HG03039 (cell line): Measurements from ENCODE around the gene MCFD2.

Experiments used
- ATAC-seq: cut with Tn5 transposase; IDR thresholded peaks from one replicate; pipeline ENCODE4 v1.9.1; 2021; ENCODE audit warnings: mild to moderate bottlenecking, moderate library complexity; ENCODE audit not compliant: unreplicated experiment

The MCFD2 gene

GRCh38 chr2:46939626-46940359 lies 24.2 kb upstream of the MCFD2 start:
- ATAC-seq: no peak

GRCh38 chr2:46937471-46937901 lies 21.9 kb upstream of the MCFD2 start:
- ATAC-seq: no peak

- ATAC-seq: no peak
Measured at GRCh38 chr2:46936566-46936965, 21.0 kb upstream of the MCFD2 start.

DNA sequence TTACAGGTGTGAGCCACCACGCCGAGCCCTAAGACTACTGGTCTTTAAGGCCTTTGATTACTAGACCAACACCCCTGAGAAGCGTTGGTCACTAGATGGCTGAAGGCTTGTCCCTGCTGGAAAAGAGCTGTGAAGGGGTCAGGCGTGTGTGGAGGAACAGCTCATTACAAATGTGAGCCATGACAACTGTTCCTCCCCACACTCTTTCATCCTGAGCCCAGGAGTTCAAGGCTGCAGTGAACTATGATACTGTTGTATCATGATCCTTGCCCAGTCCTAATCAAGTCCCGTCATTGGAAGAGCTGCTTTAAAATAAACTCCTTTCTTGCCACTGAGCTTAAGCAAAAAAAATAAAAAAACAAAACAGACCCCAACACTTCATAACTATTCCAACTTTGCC lies 19.5 kb upstream of the MCFD2 start:
- no peak for ATAC-seq

DNA sequence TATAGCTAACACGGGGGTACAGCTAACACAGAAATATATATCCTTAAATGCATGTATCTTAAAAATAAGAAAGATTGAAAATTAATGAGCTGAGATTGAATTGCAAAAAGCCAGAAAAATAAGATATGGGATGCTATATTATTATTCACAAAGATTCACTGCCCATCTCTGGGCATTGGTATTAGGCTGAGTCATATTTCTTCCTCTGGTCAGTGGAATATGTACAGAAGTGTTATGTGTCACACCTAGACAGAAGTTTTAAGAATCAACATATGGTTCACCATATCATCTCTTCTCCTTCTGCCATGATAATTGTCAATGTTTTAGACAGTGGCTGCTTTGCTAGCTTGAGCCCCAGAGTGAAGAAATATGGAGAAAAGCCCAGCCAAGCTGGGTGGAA lies 14.0 kb upstream of the MCFD2 start:
- no peak for ATAC-seq

DNA sequence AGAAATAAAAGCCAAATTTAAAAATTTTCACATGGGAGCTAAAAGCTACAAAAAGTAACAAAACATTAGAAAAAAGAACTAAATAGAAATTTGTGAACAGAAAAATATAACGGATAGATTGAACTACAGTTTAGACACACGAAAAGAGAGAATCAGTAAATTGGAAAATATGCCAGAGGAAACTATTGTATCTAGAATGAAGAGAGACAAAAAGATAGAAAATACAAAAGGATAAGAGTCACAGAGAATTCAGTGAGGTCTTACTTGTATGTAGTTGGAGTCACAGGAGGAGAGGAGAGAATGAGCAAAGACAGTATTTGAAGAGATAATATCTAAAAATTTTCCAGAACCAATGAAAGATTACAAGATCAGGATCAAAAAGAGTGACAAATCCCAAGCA lies 11.3 kb upstream of the MCFD2 start:
- ATAC-seq: no peak

GRCh38 chr2:46925474-46926351 lies 10.1 kb upstream of the MCFD2 start:
- ATAC-seq: no peak

DNA sequence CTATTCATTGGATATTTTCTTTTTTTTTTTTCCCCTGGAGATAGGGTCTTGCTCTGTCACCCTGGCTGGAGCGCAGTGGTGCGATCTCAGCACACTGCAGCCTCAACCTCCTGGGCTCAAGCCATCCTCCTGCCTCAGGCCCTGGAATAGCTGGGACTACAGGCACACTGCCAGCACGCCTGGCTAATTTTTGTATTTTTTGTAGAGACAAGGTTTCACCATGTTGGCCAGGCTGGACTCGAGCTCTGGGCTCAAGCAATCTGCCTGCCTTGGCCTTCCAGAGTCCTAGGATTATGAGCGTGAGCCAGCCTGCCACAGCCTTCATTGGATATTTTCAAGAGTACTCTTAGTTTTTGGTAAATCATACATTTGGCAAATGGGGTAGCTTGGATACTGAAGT lies 9.0 kb upstream of the MCFD2 start:
- ATAC-seq: no peak

DNA sequence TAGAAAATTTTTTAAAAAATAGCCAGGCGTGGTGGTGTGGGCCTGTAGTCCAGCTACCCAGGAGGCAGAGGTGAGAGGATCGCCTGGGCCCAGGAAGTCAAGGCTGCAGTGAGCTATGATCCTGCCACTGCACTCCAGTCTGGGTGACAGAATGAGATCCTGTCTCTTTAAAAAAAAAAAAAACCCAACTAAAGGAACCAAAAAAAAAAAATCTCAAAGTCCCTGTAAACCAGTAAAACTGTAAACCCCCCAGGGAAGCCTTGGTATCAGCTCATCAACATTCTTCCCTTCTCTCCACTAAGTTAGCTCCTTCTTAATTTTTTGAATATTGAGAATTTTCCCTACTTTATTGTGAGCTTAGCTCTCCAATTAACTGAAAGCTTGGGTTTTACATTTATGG lies 8.4 kb upstream of the MCFD2 start:
- ATAC-seq: no peak

DNA sequence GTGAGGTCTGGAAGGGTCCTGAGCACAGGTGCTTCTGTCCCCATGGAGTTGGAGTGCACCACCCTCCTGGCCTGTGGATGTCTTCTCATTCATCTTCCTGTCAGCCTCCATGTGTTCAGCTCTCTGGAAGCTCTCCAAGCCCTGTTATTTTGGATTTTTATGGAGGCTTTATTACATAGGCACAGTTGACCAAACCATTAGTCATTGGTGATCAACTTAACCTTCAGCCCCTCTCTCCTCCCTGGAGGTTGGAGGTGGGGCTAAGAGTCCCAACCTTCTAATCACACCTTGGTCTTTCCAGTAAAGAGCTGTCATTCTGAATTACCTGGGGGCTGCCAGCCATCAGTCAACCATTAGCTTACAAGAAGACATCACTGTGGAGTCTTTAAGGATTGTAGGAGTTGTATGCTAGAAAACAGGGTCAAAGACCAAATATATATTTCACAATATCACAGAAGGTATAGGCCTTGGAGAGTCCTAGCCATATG lies 7.5 kb upstream of the MCFD2 start:
- ATAC-seq: no peak

- ATAC-seq: no peak
Measured at GRCh38 chr2:46922606-46923005, 7.0 kb upstream of the MCFD2 start.

DNA sequence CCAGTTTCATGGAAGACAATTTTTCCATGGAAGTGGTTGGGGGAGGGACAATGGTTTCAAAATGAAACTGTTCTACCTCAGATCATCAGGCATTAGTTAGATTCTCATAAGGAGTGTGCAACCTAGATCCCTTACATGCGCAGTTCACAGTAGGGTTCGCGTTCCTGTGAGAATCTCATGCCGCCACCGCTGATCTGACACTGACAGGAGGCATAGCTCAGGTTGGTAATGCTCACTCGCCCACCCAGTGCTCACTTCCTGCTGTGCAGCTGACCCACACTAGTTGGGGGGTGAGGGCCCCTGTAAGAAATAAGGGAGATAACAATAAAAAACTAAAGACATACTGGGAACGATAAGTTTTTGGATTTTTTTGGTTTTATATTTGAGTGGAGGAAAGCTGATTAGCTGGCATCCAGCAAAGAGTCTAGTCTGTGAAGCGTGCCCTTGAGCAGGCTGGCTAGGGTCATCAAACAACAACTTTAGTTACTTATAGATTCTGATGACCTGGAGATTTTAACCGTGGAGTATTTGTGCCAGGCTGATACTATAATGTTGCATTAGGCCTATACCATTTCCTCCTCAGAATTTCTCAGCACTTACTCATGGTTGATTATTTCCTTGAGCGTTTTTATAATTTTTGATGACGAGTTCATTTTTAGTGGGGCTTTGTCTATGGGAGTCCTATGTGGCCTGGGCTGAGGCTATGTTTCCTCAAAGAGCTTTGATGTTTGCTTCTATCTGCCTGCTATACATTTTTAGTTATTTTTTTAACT lies 6.3 kb upstream of the MCFD2 start:
- no peak for ATAC-seq

GRCh38 chr2:46917628-46918027 lies 2.0 kb upstream of the MCFD2 start:
- no peak for ATAC-seq

DNA sequence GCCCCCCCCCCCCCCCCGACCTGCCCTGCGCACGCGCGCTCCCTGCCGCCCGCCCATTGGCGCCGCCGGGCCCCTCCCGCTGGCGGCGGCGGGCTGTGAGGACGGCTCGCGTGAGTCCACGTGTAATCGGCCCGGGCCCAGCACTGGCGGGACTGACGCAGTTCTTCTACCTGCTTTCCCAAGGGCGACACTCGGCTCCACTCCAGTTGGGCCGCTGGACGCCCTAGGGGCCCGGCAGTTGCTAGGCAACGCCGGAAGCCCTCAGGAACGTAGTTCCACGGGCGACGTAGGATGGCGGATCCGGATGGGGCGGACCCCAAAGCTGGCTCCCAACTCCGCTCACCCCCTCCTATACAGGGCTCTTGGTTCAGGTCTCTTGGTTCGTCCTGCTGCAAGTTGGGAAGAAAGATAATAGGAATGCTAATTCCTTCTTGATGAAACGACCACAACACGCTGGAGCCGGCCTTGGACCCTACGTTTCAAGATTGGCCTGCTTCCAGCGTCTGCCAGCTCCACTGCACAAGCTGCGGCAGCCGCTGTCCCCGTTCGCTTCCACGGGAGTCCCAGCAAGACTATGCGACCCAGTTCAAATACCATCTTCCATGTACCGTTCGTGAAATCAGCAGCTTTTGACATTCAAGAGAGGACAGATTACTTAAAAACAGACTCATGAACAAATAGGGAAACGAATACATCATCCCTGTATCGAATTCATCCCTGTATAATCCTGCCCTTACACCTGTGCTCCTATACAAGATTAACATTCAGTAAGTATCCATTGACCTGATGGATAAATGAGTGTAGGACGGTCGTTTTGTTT lies 415 bp upstream of the MCFD2 start:
- peak; percentile 79 for ATAC-seq

- no peak for ATAC-seq
Measured at GRCh38 chr2:46914578-46915230, 902 bp downstream of the MCFD2 start.

GRCh38 chr2:46913471-46914381 lies 1.9 kb downstream of the MCFD2 start:
- no peak for ATAC-seq

DNA sequence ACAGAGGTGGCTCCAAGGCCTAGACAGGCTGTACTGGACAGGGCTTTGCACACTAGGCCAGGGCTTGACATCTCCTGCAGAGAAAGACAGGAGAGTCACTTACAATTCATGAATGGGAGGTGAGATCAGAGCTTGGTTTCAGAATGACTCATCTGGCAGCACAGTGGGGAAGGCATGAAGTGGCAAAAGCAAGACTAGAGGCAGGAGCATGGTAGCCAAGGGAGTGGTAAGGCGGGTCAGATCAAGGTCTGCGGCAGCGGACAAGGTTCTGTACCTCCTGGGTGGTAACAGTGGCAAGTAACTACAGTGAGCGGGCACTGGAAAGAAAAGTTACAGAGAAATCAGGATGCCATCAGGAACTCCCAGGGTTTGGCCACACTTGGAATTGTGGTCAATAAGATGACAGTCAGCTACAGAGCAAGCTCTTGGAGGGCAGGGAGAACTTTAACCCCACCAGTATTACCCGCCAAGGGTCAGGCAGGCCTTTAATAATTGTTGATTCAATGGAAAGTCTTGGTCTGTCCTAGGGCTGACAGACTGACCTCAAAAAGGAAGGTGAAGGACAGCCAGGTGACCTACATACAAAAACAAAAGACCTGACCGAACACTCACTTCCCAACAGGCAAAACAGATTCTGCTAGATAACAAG lies 5.7 kb downstream of the MCFD2 start:
- ATAC-seq: peak; percentile 81

- ATAC-seq: no peak
Measured at GRCh38 chr2:46909150-46909549, 6.5 kb downstream of the MCFD2 start.
